ENCODE measurements around the gene CLIC3.
"Not testable (repeated sequence)": the region's sequence is repeated elsewhere in the genome, so short reads cannot be mapped to it uniquely, and the experiment has no call there.

CLIC3 gene

GRCh38 chr9:137017071-137017470 lies 20.7 kb upstream of the CLIC3 start:
- DNase-seq (ENCODE audit: low spot score): no peak

GRCh38 chr9:137016436-137016835 lies 20.1 kb upstream of the CLIC3 start:
- no peak for DNase-seq (ENCODE audit: low spot score)

DNA sequence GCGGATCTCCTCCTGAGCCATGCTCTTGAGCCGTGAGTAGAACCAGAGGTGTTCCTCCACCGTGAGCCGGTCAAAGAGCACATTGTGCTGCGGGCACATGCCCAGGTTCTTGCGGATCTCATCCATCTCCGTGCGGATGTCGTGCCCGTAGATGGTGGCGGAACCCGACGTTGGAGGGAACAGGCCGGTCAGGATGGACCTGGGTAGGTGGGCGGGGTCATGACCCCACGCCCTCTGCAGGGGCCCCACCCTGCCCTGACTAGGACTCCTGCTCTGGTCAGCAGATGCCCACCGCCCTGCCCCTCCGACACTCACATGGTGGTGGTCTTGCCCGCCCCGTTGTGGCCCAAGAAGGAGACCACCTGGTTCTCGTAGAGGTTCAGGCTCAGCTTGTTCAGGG lies 19.6 kb upstream of the CLIC3 start:
- DNase-seq (ENCODE audit: low spot score): no peak

DNA sequence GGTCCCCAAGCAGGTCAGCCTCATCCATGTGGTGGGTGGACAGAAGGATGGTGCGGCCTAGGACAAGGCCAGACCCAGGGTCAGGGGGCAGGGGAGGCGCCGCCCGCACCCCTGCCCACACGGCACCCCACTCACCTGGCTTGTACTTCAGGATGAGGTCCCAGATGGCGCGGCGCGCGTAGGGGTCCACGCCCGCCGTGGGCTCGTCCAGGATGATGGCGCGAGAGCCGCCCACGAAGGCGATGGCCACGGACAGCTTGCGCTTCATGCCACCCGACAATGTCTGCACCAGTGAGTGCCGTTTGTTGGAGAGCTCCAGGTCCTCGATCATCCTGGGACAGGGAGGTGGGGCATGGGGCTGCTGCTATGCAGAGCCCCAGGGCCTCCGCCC lies 19.2 kb upstream of the CLIC3 start:
- DNase-seq (ENCODE audit: low spot score): no peak

GRCh38 chr9:137014776-137015539 lies 18.6 kb upstream of the CLIC3 start:
- DNase-seq (ENCODE audit: low spot score): no peak

- DNase-seq (ENCODE audit: low spot score): no peak
Observed at GRCh38 chr9:137014166-137014565, 17.8 kb upstream of the CLIC3 start.

GRCh38 chr9:137013571-137013940 lies 17.2 kb upstream of the CLIC3 start:
- no peak for DNase-seq (ENCODE audit: low spot score)

- no peak for DNase-seq (ENCODE audit: low spot score)
Observed at GRCh38 chr9:137012694-137013570, 16.6 kb upstream of the CLIC3 start.

DNA sequence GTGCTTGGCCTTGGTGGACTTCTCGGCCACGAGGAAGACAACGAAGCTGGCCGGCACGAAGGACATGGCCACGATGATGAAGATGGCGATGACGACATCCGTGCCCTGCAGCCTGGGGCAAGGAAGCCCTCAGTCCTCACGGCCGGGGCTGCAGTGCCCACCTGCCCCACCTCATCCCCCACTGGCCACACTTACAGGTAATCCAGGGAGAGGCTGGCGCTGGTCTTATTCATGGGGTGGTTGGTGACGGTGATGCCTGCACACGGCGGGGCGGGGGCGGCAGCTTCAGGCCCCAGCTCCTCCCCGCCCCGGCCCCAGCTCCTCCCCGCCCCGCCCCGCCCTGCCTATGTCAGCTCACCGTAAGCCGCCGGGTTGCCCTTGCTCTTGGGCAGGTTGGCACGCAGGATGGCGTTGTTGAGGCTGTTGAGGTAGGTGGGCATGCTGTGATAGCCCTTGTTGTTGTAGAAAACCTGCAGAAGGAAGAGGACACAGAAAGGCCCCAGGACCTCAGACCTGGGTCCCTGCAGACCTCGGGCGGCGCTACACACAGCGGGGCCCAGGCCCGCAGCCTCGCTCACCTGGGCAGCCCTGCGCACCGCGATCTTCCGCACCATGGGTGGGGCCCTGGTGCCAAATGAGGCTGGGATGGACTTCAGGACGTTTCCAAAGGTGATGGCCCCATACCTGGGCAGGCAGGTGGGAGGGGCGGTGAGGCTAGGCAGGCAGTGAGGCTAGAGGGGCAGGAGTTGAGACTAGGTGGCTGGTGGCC lies 15.7 kb upstream of the CLIC3 start:
- DNase-seq (ENCODE audit: low spot score): no peak

- DNase-seq (ENCODE audit: low spot score): no peak
Observed at GRCh38 chr9:137011156-137011555, 14.8 kb upstream of the CLIC3 start.

- no peak for DNase-seq (ENCODE audit: low spot score)
Observed at GRCh38 chr9:137009938-137010732, 13.8 kb upstream of the CLIC3 start.

DNA sequence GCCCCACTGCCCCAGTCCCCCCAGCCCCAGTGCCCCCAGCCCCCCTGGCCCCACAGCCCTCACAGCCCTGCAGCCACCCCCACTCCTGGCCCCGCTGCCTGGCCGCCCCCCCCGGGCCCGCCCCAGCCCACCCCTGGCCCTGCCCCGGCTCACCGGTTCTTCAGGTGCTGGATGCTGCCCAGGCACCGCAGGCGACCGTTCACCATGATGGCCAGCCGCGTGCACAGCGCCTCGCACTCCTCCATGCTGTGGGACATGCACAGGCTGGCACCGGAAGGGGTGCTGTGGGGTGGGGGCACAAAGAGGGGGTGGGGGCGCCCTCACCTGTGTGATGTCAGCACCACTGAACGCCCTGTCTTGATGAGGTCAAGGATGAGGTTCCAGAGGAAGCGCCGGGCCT lies 12.8 kb upstream of the CLIC3 start:
- no peak for DNase-seq (ENCODE audit: low spot score)

DNA sequence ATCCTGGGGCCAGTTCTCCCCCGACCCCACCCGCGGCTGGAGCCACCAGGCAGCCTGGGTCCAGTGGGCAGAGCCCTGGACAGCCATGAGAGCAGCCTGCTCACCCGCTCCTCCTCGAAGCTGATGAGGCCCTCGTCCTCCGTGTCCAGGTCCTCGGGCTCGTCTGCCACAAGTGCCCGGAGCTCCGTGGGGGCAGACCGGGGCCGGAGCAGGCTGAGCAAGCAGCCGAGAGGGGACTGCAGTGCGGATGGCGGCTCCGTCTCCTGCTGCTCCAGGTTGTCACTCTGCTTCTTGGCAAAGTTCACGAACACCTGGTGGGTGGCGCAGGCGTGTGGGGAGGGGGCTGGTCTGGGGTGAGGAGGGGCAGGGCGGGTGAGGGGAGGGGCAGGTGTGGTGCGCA lies 11.9 kb upstream of the CLIC3 start:
- DNase-seq (ENCODE audit: low spot score): no peak

DNA sequence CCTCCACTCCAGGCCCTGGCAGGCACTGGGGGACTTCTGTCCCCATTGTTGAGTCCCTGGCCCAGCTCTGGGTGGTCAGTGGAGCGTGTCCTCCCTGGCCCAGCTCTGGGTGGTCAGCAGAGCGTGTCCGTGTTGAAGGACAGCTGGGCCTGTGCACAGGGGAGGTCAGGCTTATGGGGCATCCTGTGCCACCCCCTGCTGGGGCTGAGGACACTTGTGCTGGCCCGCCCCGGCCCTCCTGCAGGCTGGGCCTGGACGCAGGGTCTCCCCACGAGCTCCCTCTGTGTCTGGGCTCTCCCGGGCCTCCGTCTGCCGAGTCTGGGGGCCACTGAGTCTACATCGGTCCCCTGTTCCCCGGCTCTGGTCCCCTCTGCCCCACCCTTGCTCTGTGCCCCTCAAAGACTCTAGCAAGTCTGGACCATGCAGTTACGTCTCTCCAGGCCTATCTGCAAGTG lies 11.5 kb upstream of the CLIC3 start:
- DNase-seq (ENCODE audit: low spot score): no peak

- DNase-seq (ENCODE audit: low spot score): no peak
Observed at GRCh38 chr9:137007108-137007815, 10.9 kb upstream of the CLIC3 start.

- DNase-seq (ENCODE audit: low spot score): no peak
Observed at GRCh38 chr9:137006116-137007003, 10.0 kb upstream of the CLIC3 start.

- DNase-seq (ENCODE audit: low spot score): not testable (repeated sequence)
Observed at GRCh38 chr9:137004285-137004684, 7.9 kb upstream of the CLIC3 start.

DNA sequence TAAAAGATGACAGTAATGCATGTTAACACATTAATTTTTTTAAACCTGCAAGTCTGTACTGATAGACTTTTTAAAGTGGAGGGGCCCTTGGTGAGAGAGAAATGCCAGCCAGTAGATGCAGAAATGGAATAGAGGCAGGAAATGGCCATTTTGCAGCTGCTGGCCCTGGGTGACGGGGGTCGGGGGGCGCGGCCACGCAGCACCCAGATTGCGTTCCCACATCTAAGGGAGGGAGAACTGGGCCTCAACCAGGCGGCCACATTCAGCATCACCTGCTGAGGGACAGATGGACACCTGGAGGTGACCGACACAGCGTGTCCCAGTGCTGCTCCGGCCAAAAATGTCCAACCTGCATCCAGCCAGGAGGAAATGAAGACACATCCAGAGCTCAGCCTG lies 6.3 kb upstream of the CLIC3 start:
- no peak for DNase-seq (ENCODE audit: low spot score)

DNA sequence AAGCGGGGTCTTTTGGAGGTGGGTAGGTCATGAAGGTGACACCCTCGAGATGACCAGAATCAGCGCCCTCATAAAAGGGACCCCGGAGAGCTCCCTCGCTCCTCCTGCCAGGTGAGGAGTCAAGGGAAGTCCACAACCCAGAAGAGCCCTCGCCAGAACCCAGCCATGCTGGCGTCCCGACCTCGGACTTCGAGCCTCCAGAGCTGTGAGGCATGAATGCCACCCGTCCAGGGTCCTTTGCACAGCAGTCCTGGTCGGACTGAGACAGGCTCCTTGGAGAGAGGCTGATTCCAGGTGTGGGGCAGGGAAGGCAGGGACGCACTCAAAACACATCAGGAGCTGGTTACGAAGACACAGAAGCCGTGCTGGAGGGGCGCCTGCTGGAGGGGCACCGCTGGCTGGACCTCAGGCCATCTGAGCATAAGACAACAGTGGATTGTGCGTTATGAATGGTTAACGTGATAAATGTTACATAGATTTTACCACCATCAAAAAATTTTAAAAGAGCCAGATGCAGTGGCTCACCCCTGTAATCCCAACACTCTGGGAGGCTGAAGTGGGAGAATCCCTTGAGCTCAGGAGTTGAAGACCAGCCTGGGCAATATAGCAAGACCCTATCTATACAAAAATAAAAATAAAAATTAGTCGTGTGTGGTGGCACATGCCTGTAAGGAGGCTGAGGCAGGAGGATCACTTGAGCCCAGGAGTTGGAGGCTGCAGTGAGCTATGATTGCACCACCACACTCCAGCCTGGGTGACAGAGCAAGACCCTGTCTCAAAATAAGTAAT lies 5.7 kb upstream of the CLIC3 start:
- DNase-seq (ENCODE audit: low spot score): no peak
